ENCODE measurements around the gene NAT10.

DNA sequence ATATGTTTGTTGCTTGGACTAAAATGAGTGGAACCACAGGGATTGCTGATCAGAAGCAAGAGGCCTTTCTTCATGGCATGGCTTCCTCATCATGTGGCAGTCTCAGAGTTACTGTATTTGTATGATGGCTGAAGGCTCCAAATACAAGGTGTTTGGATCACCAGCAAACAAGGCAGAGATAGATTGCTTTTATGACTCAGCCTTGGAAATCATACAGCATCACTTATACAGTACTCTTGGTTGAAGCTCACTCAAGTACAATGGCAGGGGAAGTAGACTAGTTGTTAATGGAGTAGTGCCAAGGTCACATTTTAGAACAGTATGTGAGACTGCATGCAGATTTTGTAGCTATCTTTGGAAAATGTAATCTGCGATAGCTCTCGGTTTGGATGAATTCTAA is 37.3 kb upstream of the NAT10 start:
- TF ChIP-seq CTCF (IDR thresholded peaks at IDR 0.05), result no peak
- no peak for TF ChIP-seq POLR2A (IDR thresholded peaks at IDR 0.05)
- no peak for TF ChIP-seq POLR2AphosphoS5 (IDR thresholded peaks at IDR 0.05)

All from gastroesophageal sphincter (tissue), 3 donors.